NCI-H187 treated with DMSO at 0.1 percent for 48 hours (cell line): ENCODE measurements around the gene CYTH3.
A peak's percentile ranks its signal among the peaks of the same experiment; 100 is the strongest.
"Not testable (repeated sequence)": the region's sequence is repeated elsewhere in the genome, so short reads cannot be mapped to it uniquely, and the experiment has no call there.

ENCODE experiments used
- DNase-seq: peaks from one replicate; lab custom pipeline; 2025; lab: John Stamatoyannopoulos, UW

CYTH3 gene

GRCh38 chr7:6193709-6194108, 78.7 kb downstream of the CYTH3 start:
- no peak for DNase-seq

- not testable (repeated sequence) for DNase-seq
These were observed 81.9 kb downstream of the CYTH3 start for GRCh38 chr7:6190563-6190962.

GRCh38 chr7:6188389-6188788, 84.0 kb downstream of the CYTH3 start:
- DNase-seq: no peak

GRCh38 chr7:6186577-6186976, 85.8 kb downstream of the CYTH3 start:
- DNase-seq: no peak

GRCh38 chr7:6182993-6183392, 89.4 kb downstream of the CYTH3 start:
- DNase-seq: no peak

- DNase-seq: no peak
These were observed 91.3 kb downstream of the CYTH3 start for GRCh38 chr7:6181136-6181535.

- no peak for DNase-seq
These were observed 92.1 kb downstream of the CYTH3 start for GRCh38 chr7:6180344-6180725.

GRCh38 chr7:6179620-6180343, 92.6 kb downstream of the CYTH3 start:
- DNase-seq: no peak

- DNase-seq: no peak
These were observed 94.0 kb downstream of the CYTH3 start for GRCh38 chr7:6178298-6179029.

- DNase-seq: no peak
These were observed 96.8 kb downstream of the CYTH3 start for GRCh38 chr7:6175645-6176044.

GRCh38 chr7:6172910-6173295, 99.5 kb downstream of the CYTH3 start:
- DNase-seq: no peak

- DNase-seq: no peak
These were observed 100.1 kb downstream of the CYTH3 start for GRCh38 chr7:6172224-6172909.

GRCh38 chr7:6171532-6172223, 100.7 kb downstream of the CYTH3 start:
- no peak for DNase-seq

GRCh38 chr7:6170571-6171531, 101.6 kb downstream of the CYTH3 start:
- DNase-seq: no peak

GRCh38 chr7:6169805-6170520, 102.5 kb downstream of the CYTH3 start:
- no peak for DNase-seq

GRCh38 chr7:6168477-6168868, 104.0 kb downstream of the CYTH3 start:
- DNase-seq: no peak

- peak; percentile 14 for DNase-seq
These were observed 104.6 kb downstream of the CYTH3 start for GRCh38 chr7:6167587-6168476.

GRCh38 chr7:6167004-6167551, 105.3 kb downstream of the CYTH3 start:
- DNase-seq: peak; percentile 6

GRCh38 chr7:6166443-6166891, 106.0 kb downstream of the CYTH3 start:
- peak; percentile 60 for DNase-seq
